Tibial nerve (tissue), 3 donors: Measurements from ENCODE around the gene LHPP.

Experiments used
- CTCF ChIP-seq, 5 experiments: fragments of 200-600 bp in 3 of 5; fragments of 450-650 bp in 2 of 5; sonication (generic) in 3 of 5; IDR thresholded peaks; one replicate each; pipeline ENCODE4 v1.5.1; 2016 to 2019; ENCODE audit warnings: antibody characterized with exemption in 5 of 5, mild to moderate bottlenecking in 3 of 5, moderate library complexity in 2 of 5
- POLR2A ChIP-seq, 2 donors: fragments of 450-650 bp; IDR thresholded peaks; one replicate each; pipeline ENCODE4 v1.6.1; 2017; ENCODE audit warnings: antibody characterized with exemption in 2 of 2, mild to moderate bottlenecking in 2 of 2, moderate library complexity in 2 of 2

GRCh38 chr10:124599588-124600050 lies 138.0 kb downstream of the LHPP start:
- TF ChIP-seq POLR2A (IDR thresholded peaks at IDR 0.05) = no peak
- no peak for TF ChIP-seq CTCF (IDR thresholded peaks at IDR 0.05)
